ENCODE data around the gene TCEA2.
A peak's percentile ranks its signal among the peaks of the same experiment; 100 is the strongest.

Gene TCEA2

DNA sequence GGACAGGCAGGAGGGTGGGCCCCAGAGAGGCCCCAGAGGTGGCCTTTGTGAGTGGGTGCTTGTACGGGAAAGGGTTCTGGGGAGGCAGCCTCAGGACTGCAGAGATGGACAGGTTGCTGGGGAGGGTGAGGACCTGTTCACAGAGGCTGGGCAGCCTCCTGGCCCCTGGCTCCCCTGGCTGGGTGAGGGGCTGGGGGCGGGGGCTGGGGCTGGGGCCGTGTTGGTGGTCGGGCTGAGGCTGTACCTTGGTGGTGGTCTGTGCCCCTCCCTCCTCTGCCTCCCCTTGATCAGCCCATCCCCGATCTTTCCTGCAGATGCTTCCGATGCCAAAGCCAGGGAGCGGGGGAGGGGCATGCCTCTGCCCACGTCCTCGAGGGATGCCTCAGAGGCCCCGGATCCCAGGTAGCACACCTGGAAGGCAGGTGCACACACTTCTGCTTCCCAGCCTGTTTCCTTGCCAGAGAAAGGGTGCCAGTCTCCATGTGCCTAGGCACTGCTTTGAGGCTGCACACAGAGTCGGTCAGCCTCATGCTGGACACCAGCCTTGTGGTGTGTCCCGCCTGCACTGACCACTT lies 4.8 kb downstream of the TCEA2 start:
- no peak for DNase-seq

DNA sequence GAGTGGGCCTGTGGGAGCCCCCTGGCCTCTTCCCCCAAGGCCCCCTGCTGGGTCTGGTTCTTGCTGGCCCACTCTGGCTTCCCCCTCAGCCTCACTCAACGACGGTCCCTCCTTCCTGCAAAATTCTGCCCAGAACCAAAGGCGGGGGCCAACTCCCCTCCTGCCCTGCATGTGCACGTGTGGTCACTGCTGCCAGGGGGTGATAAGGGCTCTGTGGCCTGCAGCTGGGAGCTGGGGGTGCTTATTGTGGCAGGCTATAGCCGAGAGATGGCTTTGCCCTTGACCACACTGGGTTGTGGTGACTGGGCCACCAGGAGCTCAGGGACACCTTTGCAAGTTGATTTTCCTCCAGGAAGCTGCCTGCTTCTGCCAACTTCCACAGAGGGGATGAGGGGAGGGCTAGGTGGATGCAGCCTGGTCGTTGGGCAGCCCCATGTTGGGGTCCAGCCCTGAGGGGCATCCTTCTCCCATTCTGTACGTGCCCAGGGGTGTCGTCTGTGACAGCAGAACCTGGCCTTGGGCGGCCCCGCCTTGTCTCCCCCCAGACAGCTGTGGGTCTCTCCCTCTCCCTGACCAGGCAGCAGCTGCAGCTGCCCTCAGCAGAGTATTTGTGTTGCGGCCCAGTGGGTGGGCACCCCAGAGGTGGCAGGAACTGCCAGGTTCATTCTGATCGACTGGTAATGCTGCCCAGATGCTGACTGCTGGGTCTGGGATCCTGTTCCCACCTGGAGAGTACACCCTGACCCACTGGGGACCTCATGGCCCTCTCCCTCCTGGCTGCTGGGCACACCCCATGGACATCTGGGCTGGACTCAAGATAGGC lies 5.6 kb downstream of the TCEA2 start:
- no peak for DNase-seq

DNA sequence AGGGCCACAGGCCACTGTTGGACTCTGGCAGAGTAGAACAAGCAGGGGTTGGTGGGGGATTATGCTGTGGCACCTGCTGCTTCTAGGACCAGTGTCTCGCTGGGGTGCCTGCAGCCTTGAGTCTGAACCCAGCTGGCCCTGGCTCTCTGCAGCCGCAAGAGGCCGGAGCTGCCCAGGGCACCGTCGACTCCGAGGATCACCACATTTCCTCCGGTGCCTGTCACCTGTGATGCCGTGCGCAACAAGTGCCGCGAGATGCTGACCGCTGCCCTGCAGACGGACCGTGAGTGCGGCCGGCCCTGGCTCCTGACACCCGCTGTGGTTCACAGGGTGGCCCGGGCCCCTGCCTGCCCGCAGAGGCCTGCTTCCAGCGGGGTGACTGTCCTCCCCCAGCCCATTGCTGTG lies 6.2 kb downstream of the TCEA2 start:
- no peak for DNase-seq

DNA sequence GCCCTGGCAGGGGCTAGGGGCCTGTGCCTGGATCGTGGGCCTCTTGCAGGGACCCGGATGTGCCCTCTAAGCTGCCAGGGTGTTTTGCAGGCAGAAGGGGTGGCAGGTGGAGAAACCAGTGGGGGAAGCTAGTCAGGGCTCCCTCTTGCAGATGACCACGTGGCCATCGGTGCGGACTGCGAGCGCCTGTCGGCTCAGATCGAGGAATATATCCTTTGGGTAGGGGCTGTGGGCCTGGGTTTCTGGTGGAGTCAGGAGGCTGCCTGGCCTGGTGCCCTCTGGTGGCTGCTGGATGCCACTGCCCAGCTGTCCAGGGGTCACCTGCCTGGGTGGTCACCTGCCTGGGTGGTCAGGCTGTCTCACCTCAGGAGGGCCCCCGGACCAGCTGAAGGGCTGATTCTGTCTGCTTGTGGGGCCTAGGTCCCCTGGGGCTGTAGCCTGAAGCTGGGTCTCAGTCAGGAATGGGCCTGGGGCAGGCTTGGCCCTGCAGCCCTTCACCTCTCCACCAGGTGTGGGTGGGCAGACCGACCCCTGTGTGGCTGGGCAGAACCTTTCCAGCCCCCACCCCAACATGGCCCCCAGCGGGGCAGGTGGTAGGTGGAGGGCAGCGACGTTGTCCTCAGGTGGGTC lies 6.7 kb downstream of the TCEA2 start:
- no peak for DNase-seq

DNA sequence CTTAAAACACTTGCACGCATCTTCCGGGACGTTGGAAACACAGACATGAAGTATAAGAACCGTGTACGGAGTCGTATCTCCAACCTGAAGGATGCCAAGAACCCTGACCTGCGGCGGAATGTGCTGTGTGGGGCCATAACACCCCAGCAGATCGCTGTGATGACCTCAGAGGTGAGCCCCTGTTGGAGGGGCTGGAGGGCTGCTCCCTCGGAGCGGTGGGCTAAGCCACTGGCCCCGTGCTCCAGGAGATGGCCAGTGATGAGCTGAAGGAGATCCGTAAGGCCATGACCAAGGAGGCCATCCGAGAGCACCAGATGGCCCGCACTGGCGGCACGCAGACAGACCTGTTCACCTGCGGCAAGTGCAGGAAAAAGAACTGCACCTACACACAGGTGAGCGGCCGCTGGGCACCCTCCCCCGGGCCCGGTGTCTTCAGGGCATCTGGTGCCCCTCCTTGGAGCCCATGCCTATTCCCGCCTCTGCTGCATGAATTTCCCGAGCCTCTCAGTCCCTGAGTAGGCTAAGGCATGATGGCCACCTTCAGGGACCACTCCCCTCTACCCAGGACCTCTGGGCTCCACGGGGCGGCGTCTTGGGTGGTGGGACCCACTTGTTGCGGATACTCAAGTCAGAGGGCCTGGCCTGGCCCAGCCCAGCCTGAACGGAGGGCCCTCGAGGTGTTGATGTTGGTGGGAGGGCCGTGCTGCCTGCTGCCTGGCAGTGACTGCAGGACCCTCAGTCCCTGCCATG lies 7.4 kb downstream of the TCEA2 start:
- no peak for DNase-seq

DNA sequence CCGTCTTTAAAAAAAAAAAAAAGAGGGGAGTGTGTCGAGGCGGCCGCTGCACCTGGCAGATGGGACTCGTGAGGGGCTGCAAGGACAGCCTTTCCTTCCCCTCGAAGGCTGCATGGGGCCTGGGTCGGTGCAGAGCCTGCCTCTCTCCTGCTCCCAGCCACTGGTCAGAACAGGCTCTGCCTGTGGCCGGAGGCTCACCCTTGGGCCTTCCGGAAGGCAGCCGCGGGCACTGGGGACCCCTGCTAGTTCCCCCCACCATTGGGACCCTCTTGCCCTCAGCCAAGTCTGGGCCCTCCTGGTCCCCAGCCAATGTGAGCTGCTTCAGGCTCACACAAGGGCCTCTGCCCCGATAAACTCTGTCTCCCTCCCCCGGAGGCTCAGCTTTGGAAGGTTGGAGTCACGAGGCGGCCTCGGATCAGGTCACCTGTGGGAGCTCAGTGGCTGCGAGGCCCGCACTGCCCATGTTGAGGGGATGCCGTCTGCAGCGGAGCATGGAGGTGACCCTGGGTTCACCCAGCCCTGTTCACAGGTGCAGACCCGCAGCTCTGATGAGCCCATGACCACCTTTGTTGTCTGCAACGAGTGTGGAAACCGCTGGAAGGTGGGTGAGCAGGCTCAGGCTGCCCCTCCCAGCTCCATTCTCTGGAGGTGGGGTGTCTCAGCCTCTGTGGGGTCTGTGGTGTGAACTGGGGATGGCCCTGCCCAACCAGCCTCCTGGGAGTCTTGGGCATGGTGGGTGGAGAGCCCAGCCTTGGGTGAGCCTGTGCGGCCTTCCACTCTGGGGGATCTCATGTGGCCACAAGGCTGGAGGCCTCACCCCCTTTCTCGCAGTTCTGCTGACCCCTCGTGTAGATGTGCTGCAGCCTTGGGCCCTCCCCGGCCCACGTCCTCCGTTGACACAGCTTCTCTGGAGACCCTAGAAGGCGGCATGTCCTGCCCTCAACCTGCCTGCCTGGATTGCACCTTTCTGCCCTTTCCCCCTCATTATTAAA lies 8.6 kb downstream of the TCEA2 start:
- DNase-seq: no peak

DNA sequence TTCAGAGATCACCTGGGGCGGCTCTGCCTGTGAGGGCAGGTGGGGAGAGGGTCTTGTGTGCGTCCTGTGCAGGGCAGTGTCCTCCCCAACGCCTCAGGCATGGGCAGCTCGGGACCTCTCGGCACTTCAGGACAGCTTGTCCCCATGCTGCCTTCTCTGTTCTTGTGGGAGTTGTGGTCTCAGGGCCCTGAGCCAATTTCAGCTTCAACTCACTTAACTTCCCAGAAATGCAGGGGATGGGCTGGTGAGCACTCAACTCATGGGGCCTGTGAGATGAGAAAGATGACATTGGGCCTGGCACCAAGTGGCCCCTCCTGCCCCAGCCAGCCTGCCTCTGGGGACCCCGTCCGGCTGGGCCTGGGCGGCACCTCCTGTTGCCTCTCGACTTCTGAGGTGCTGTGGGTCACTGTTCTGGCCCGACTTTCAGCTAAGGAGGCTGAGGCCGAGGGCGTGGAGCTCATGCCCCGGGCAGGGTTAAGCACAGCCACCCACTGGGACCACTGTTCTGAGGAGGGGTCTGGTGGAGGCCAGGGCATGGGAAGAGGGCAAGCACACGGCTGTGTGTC lies 9.6 kb downstream of the TCEA2 start:
- no peak for DNase-seq

DNA sequence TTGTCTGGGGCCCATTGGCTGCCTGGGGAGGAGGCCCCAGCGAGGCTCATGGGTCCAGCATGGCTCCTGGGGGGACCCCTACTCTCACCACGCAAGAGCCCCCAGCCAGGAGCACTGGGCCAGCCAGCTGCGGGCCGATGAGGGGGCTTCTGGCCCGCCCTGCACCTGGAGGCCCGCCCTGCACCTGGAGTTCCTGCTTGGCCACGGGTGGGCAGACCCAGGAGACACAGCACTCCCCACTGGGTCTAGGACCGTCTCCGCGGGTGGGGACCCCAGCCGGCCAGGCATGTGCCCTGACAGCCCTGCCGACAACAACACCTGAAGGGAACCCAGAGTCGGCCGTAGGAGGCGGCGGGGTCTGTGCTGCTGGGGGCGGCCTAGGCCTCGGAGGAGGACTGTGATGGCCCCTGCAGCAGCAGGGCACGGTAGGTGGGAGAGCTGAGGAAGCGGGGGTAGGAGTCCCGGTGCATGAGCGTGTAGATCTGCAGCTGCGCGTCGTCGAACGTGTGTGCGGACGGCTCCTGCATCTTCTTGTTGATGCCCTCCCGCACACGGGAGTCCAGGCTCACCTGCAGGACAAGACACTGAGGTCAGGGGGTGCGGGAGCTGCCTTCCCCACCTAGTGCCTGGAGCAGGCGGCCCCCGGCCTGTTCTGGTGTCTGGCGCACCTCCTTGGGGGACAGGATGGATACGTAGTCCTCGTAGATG lies 10.6 kb downstream of the TCEA2 start:
- DNase-seq: no peak

DNA sequence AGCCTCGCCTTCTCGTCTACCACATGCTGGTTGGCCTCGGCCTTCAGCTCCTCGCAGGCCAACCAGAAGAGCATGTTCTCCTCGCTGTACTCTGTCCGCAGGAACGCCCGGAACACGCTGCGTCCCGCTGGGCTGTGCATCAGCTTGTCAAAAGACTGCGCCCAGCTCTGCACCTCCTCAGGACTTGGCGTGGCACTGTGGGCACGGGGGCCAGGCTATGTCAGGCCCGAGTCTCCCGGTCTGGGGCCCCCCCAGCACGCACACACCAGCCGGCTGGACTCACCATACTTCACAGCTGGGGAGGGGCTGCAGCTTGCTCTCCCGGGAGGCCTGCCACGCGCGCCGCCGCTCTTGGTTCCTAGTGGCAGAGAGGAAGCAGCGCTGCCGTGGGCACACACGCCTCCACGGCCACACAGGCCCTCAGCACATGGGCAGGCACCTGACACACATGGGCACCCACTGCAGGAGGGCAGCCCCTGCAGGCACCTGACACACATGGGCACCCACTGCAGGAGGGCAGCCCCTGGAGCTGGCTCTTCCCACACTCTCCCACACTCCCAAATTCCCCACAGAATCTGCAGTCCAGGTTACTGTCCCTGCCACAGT lies 11.3 kb downstream of the TCEA2 start:
- no peak for DNase-seq

DNA sequence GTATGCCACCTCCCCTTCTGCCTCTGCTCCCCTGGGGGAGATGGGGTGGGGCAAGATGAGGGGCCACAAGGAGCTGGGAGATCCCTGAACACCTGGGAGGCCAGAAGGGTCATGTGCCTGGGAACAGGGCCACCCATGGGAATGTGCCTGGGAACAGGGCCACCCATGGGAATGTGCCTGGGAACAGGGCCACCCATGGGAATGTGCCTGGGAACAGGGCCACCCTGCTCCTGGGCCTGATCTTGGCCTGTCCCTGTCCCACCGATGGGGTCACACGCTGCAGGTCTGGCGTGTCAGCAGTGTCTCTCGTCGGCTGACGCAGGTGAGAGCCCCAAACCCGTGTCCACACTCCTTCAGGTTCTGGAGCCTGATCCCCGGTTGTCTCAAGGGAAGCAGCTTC lies 12.0 kb downstream of the TCEA2 start:
- no peak for DNase-seq

DNA sequence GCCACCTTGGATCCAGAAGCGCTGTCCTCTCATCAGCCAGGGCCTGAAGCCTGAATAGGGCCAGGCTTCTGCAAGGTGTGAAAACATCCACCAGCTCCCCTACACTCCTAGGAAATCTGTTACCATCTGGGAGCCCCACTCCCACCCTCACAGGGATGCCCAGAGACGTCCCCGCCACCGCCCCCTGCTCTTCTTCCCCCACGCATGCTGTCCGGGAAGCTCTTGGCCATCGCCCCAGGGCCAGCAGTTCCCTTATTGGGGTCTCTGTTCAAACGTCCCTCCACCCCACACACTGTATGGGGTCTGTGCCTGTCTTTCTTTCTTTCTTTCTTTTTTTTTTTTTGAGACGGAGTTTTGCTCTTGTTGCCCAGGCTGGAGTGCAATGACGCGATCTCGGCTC lies 12.6 kb downstream of the TCEA2 start:
- no peak for DNase-seq

DNA sequence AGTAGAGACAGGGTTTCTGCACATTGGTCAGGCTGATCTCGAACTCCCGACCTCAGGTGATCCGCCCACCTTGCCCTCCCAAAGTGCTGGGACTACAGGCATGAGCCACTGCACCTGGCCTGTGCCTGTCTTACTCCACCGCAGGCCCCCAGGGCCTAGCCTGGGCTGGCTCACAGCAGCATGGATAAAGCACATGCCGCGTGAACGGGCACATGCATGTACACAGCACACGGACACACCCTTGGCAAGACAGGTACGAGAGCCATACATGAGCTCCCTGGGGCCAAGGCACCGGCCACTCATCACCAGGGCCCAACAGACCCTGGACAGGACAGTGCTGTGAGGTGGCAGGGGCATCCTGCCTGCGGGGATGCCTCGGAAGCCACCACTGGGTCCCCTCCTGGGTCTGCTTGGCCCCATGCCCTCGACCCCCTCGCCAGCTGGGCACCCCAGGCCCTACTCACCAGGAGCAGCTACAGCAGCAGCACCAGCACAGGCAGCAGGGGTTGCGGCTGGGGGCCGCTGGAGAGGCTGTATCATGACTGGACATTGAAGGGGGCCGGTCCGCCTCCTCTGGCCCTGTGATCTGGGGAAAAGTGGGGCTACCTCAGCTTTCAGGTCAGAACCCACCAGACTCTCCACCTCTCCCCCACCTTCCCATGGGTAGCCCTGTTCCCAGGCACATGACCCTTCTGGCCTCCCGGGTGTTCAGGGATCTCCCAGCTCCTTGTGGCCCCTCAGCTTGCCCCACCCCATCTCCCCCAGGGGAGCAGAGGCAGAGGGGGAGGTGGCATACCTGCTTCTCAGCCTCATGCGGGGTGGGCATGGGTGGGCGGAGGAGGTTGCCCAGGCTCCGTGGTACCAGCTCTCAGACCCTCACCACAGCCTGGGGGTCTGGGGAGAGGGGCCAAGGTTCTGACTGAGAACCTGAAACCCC lies 13.3 kb downstream of the TCEA2 start:
- no peak for DNase-seq

DNA sequence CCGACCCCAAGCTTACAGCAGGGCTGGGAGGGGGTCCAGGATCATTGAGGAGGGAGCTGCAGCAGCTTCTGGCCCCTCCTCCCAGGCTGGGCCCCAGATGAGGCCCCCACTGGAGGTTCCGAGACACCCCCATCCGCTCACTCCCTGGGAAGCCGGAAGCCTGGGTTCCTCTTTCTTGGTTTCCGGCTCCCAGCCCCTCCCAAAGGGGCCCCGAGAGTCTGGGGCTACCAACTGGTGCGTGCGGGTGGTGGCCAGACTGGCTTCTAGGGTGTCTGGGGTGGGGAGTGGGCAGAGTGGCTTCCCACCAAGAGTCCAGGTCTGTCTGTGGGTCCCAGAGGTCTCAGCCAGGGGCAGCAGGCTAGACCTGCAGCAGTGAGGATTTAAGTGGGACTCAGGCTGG lies 14.1 kb downstream of the TCEA2 start:
- no peak for DNase-seq

DNA sequence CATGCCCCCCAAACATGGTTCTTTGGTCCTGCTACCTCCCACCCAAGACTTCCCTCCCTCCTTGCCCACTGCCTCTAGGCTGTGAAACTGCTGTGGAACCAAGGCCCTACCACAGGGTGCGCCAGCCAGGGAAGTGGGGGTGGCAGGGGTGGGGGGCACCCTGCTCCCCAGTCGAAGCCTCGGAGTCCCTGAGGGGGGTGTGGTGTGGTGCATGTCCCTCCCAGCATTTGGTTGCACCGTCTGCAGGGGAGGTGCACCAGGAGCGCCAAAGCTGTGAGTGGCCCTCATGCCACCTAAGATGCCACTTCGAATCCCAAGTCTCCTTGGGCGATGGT lies 14.5 kb downstream of the TCEA2 start:
- no peak for DNase-seq

DNA sequence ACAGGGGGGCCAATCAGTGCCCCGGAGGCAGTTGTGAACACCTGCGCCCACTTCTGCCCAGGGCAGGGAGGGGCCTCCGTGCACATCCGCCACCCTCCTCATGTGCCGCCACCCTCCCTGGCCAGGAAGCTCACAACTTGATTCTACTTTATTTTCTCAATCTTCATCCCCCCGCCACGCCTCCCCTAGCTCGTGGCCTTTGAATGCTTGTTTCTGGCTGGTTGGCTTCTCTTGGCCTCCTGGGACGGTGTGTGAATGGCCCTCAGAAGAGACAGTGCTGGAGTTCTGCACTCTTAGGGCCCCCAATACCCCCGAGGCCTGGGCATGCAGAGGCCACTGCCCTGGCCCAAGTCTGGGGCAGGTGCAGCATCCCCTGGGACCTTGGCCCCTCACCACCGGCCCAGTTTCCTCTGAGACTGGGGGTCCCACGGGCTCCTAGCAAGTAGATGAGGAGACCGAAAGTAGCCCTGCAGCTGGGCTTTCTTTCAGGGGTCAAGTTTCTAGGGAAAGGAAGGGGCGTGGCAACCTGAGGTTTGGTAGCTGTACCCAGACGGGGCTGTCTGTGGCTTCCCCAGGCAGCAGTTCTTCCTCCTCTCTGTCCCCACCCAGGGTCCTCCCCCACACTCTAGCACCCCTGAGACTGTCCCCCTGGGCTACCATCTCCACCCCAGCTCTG lies 15.0 kb downstream of the TCEA2 start:
- DNase-seq: no peak

DNA sequence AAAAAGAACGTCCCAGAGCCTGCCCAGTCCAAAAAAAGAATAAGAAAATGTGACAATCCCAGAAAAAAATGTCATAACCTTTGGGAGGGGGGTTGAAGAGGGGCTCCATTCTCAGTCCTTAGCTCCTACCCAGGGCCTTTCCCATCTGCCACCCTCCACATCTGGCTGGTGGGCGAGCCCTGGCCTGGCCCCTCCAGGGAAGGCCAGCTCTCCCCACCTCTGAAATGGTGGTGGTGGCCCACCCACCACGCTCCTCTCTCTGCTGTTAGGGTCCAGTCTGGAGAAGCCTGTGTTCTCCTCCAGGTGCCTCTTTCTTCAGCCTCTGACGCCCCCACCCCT lies 15.9 kb downstream of the TCEA2 start:
- DNase-seq: no peak

DNA sequence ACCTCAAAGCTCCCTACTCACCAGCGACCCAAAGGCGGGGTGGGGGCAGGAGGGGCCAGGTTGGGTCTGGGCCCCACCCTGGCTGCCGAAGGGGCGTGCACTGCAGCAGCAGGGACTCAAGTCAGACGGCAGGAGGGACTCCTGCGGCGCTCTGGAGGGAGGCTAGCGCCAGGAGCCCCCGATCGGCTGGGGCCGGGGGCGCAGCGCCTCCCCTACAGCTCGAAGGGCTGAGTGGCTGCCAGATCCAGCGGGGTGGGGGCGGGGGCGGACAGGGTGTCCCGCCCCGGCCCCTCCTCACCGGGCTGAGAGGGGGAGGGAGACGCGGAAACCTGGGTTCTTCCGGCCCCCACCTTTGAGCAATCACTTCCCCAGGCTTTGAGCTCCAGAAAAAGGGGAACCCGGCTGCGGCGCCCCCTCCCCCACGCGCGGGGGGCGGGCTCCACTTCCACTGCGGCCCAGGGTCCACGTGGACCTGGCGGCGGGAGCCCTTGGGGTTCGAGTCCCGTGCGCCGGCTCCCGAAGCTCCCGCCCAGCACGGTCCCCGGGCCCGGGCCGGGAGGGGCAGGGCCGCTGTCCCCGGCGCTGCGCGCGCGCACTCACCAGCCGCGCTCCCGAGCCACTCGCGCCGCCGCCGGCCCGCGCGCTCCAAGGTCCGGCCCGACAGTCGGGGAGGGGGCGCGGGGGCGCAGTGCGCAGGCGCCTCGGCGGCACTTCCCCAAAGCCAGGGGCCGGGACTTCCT lies 16.4 kb downstream of the TCEA2 start, which contains the start of gene RGS19:
Gene RGS19 (minus strand): TSS at position 246 of the 740 bp plus-strand sequence. CDS start 2,632 bp downstream, outside the sequence.
- peak; percentile 47 for DNase-seq

DNA sequence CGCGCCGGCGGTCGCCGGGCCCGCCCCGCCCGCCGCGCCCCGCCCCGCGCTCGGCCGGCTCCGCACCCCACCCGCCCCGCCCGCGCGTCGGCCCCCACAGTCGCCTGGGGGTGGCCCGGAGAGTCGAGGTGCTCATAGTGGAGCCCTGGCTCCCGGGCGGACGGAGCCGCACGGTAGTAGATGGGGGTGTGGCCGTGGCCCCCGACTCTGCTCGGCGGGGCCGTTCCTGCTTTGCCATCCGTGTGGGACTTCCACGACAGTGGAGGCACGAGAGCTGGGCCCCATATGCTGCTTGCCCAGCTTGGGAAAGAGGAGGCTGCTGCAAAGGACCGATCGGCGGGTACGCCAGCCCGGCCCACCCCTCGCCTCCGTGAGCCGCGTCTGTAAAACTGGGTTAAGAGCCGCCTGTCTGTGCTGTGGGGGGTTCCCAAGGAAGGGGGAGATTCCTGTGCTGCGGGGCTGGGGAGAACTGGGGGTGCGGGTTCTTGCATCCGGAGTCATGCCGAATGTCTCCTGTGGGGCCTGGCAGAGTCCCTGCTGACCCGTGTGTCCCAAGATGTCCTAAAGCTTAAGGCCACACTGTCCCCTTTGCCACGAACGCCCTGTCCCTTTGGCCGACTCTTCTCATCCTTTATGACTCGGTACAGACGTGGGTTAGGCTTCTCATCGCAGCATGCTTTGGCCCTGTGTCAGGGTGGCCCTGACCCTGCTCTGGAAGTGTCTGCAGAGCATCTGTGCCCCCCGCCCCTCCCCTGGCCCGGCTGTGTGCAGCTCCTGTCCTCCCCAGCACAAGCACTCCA lies 17.2 kb downstream of the TCEA2 start, which contains the start of gene OPRL1:
Gene OPRL1 (plus strand): TSS at position 70 of the 800 bp plus-strand sequence. CDS start 12,639 bp downstream, outside the sequence.
- DNase-seq: no peak
